ENCODE data around the gene RAET1G.

The RAET1G gene

DNA sequence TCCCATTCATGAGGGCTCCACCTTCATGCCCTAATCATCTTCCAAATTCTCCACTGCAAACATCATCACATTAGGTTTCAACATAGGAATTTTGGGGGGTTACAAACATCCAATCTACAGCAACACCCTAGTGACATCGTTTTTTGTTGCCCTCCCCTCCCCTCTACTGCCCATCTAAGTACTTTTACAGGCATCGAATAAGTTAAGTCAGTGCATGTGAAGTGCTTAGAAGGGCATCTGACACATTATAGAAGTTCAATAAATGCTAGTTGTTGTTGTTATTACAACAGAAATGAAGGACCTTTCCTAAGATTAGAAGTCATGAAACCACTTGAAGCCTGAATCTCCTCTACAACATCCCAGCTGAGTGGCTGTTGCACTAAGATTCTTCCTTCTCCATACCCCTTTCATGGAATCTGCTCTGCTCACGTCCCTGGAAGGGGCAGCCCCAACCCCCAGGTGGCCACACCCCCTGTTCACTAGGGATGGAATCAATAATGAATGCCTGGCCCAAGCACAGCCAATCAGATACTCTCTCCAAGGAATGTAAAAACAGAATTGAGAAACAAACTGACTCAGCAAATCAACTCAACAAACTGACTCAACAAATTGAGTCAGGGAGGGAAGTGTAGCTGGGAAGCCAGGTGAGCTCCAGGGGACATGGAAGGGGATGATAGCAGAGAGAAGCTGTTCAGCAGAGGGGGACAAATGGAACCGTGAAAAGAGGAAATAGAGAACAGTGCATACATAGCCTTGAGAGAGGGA, 54.9 kb downstream of the RAET1G start:
- DNase-seq (ENCODE audit: low spot score): peak; percentile 59

Data from AG20443 (cell line).